Measurements from ENCODE around the gene BUD31.
"Not testable (repeated sequence)": the region's sequence is repeated elsewhere in the genome, so short reads cannot be mapped to it uniquely, and the experiment has no call there.

Gene BUD31

DNA sequence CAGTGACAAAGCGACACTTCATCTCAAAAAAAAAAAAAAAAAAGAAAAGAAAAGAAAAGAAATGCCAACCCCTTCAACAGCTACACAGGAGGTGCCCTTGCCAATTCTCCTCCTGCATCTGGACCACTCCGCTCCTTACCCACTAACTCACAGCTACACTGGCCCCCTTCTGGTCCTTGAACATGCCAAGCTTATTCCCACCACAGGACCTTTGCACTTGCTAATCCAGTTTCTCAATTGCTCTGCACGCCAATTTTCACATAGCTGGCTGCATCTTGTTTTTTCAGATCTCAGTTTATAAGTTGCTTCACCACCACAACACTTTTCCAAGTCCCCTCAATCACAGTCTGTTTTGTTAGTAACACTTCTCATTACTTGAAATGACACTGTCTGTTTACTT lies 5.9 kb upstream of the BUD31 start:
- no peak for DNase-seq

DNA sequence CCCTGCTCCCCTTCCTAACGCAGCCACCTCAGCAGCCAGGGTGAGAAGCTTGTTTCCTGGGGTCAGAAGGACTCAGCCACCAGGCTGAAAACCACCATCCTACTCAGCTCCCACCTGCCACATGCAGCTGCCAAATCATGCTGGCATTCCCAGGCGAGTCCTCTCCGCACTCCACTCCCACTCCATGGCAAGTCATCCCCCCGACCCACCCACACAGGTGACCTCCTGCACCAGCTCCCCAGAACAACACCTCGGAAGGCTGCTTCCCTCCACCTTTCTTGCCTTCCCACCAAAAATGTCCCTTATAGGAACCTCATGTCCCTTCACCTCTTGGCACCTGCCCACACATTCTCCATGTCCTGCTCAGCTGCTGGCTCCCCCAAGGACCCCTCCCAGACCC lies 5.0 kb upstream of the BUD31 start:
- DNase-seq: no peak

DNA sequence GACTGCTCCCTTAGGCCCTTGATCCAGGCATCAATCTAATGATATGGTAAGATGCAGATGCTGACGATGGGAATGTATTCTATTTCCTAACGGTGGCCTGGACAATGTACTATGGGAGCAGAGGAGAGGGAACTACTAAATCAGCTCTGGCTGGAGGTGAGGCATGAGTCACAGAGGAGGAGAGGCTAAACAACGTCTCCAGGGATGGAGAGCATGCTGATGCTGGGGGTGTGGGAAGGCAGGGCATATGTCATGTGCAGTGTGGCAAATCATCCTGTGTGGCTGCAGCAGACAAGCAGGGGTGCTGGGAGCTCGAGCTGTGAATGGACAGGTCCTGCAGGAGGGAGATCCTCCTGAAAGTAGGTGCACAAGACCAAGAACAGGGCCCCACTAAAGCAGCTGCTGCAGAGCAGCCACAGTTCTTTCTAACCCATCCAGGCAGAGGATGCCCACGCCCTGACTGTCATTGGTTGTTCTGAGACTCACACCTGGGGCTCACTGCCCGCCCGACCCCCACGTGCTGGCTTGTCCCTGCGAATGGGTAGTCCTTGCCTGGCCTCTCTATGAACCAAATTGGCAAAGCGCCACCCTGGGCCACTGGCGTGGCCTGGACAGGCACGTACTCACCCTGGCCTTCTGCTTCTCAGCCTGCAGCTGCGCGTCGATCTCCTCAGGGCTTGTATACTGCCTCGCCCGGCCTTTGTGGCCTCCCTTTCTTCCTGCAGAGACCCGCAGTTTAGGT lies 4.4 kb upstream of the BUD31 start:
- DNase-seq: no peak

DNA sequence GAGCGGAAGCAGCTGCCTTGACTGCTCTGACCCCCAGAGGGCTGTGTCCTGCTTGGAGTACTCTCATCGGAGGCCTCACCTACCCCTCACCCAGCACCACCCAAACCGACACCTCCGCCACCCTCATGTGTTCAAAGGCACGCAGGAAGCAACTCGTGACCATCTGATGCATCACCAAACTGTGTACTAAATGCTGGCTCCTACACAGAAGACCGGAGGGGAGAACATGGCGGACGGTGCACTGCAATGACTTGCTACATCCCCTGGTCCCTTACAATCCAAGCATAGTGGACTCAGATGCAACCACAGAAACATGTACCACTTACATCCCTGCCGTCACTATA lies 3.8 kb upstream of the BUD31 start:
- DNase-seq: no peak

DNA sequence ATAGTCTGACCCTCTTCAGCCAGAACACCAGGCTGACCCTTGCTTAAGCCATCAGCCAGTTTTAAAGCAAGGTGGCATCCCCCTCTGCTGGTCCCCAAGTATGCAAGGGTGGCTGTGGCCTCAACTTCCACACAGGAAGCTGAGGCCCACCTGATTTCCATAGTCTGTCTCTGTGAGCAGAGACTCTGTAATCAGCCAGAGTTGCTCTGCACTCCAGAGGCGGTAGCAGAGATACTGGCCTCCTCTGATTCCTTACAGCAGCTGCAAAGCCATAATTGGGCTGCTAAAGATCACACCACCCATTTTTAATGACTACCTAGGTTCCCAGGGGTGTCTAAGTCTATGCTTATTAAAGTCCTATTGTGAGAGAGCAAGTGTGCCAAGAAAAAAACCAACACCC lies 2.2 kb upstream of the BUD31 start:
- DNase-seq: no peak

DNA sequence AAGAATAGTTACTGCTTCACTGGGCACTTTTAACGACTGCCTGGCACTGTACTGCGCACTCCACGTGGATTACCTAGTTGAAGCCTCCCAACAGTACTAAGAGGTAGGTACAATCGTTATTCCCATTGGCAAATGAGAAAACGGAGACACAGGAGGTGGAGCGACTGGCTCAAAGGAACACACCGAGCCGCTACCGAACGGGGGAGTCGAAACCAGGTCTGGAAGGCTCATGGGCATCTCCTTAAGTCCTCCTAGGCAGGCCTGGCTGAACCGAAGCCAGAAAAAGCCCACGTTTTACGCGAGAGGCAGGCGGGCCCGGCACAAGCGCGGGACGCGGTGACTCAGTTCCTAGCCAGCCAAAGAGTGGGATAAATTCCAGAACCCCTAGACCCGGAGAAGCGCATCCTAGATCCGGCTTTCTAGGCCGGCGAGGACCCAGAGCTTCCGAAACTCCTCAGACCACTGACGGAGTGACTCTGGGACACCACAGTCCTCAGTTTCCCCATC lies 844 bp upstream of the BUD31 start:
- no peak for DNase-seq

DNA sequence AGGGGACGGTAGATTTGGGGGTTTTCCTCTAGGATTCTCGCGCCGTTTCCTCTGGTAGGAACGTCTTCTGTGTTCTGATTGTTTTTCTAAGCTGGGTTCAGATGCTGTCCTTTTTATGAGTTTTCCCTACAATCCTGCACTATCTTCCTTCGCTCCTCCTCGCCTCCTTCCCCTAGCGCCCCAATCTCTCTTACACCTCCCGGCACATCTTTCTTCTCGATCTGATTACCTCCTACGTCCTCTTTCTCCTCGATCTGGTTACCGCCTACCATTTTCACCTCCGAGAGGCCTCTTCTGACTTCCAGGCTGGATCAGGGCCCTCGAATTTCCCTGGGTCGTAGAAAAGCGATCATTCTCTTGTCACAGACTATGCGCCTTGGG lies 413 bp downstream of the BUD31 start:
- DNase-seq: no peak

DNA sequence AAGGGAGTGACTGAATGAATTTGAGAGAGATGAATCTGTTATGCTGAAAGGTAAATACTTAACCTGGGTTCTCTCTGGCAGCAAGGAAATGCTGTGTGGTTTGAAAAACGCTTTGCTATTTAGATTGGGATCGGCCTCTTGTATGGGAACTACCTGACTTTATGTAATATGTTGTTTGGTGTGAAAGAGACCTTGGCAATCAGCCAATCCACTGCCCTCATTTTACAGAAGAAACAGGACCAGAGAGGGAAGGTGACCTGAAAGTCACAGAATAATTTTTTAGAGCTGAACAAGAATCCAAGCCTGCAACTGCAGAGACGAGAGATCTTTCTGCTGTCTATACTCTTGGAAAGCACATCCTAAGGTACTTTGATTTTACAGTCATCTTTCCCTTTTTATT lies 1.0 kb downstream of the BUD31 start:
- no peak for DNase-seq

DNA sequence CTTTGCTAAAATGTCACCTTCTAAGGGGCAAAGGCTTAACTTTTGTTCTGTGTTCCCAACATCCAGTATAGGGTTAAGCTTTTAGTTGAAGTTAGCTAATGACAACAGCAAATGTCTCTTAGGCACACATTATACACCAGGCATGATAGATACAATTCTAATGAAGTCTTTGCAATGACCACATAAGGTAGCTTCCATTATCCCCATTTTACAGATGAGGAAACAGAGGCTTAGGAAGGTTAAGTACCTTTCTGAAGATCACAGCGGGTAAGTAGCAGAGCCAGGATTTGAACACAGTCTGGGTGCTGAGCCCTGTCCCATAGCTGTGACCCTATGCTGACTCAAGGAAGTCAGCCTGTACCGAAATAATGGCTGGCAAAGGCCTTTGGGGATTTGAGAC lies 1.9 kb downstream of the BUD31 start:
- DNase-seq: no peak

DNA sequence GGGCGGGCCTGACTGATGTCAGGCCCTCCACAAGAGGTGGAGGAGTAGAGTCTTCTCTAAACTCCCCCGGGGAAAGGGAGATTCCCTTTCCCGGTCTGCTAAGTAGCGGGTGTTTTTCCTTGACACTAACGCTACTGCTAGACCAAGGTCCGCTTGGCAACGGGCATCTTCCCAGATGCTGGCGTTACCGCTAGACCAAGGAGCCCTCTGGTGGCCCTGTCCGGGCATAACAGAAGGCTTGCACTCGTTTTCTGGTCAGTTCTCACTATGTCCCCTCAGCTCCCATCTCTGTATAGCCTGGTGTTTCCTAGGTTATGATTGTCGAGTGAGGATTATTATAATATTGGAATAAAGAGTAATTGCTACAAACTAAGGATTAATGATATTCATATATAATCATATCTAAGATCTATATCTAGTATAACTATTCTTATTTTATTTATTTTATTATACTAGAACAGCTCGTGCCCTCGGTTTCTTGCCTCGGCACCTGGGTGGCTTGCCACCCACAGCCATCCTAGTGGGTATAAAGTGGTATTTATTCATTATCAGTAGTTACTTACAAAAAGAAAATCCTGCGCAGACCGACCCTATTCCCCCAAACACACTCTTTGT lies 6.9 kb downstream of the BUD31 start:
- peak; percentile 40 for DNase-seq

DNA sequence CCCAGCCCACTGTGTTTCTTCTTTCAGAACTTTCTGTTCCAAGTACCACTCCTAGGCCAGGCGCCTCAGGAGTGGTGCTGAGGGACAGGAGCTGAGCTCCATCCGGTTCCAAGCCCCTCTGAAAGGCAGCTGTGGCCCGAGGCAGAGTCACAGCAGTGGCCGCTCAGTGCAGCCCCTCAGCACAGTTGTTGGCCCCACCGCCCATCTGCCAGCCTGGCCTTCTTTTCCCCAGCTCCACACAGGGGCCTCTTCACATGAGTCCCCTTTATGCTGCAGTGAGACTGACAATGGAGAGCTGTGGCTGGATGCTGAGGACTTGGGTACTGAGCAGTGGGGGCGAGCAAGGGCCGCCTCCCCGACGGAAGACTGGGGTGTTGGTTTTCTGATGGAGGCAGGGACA lies 9.5 kb downstream of the BUD31 start:
- DNase-seq: no peak

DNA sequence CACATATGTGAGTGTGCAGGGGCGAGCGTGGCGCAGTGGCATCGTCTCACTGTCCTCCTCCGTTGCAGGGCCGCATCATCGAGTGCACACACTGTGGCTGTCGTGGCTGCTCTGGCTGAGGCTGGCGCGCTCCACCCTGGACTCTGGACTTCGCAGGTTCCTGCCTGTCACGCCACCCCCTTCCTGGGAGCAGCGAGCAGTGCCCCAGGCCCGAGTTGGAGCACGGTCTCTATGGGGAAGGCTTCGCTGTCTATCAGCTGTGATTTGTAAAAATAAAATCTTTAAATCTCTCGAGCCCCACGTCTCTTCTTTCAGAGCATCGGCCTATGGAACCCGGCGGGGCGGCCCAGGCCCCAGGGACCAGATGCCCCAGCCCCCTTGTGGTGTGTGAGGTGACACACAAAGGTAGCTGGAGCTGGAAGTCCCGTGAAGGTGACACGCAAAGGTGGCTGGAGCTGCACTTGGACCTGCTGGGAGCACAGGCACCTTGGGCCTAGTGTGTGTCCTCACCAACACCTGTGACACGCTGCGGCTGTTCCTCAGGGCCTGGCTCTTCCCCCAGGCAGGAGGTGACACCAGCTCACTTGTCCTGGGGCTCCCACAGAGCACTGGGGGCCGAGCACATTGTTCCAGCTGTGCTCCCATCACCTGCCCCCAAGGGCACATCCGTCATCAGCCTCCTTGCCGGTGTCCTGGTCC lies 10.7 kb downstream of the BUD31 start:
- DNase-seq: no peak

DNA sequence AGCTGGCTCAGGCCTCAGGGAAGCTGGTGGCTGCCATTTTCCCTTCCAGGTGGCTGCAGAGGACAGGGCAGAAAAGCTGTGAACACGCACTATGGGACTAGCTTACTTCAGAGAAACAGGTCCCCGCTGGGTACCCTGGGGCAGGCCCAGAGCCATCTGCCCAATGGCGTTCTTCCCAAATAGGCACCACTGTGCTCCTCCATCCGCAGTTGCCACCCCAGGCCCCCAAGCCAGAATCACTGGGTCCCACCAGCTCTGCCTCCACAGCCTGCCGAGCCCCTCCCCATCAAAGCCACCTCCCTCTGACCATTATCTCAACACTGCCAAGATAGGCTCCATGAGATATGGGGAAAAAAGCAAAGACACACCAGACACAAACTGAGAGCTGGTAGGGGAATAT lies 11.4 kb downstream of the BUD31 start:
- no peak for DNase-seq

DNA sequence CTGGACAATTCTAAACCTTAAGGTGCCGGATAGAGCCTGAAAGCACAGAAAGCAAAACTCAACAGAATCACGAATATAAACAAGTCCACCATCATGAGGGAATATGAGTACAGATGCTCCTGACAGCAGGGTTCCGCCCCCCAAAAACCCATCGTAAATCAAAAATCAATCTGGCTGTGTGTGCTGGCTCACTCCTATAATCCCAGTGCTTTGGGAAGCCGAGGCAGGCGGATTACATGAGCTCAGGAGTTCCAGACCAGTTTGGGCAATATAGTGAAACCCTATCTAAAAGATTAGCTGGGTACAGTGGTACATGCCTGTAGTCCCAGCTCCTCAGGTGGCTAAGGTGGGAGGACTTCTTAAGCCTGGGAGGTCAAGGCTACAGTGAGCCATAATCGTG lies 12.2 kb downstream of the BUD31 start:
- no peak for DNase-seq

DNA sequence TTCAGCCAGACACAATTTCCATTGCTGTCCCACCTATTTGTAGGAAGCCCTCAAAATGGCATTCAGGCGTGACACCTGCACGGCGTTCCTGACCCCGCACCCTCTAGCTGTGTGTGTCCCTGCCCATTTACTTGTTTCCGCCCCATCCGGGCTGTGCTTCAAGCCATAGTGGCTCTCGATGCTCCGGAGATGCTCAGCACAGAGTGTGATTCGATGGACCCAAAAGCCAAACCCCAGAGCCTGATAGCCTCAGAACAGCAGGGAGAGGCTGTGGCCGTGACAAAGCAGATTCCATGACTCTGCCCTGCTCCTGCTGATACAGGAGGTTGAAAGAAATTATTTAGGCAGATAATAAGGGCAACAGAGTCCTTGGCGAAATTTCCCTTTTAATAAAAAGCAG lies 13.4 kb downstream of the BUD31 start:
- DNase-seq: no peak

DNA sequence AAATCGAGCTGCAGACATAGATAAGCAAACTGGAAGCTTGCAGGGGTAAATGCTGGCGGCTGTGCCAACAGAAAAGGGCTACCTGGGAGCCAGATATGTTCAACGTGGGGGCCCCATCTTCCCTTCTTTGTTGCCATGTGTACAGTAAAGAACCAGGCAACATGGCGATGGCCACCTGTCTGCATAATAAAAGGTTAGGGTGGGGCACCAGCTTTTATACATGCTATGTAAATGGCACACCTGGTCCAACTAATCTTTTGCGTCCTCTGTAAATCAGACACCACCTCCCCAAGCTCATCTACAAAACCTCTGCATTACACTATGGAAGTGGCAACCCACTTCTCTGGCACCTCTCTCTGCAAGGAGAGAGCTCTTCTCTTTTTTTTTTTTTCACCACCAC lies 13.9 kb downstream of the BUD31 start:
- DNase-seq: no peak

DNA sequence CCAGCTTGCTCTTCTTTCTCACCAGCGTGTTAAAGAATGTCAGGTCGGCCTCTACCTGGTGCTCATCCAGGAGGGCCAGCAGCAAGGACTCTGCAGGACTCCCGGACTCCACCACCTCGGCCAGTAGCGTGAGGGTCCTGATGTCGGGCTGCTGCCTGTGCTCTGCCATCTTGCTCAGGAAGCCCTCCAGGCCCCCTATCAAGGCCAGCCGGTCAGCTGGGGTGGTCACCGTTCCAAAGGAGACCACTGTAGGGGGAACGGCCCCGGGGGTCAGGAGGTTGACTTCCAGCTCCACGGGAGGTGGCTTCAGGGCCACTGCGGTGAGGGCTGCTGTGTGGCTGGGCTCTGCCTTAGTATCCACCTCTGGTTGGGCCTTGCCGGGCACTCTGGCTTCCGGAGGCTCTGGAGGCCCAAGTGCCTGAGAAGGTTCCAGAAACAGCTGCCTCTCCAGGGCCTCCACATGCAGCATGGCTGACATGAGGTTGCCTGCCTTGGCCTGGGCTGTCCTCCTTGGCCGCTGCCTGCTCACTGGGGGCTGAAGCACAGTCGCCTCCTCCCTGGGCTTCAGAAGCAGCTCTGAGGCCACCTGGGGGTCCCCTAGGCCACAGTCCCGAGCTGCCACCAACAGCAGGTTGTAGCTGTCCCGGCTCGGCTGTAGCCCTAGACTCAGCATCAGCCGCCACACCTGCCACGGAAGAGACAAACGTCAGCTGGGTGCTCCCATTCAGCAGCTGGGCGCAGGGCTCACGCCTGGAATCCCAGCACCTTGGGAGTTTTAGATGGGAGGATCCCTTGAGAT lies 16.4 kb downstream of the BUD31 start:
- no peak for DNase-seq

DNA sequence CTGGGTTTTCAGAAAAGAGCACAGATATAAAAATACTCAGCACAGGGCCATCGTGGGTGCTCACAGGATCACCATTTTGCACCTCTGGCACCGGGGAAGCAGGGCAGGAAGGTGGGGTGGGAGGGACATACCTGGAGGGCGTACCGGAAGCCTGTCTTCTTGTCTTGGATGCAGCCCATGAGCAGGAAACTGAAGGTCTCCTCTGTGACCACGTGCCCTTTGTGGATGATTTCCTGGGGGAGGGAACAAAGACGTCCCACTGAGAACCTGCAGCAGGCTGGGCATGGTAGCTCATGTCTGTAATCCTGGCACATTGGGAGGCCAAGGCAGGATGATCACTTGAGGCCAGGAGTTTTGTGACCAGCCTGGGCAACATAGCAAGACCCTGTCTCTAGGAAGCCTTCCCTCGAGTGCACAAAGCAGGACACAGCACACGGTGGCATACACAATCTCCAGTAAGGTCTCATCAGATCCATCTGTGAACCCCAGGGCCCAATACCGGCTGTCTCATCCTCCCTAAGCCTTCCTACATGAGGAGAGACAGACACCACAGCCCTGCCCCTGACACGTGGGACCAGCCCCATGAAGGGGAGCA lies 20.3 kb downstream of the BUD31 start:
- no peak for DNase-seq

DNA sequence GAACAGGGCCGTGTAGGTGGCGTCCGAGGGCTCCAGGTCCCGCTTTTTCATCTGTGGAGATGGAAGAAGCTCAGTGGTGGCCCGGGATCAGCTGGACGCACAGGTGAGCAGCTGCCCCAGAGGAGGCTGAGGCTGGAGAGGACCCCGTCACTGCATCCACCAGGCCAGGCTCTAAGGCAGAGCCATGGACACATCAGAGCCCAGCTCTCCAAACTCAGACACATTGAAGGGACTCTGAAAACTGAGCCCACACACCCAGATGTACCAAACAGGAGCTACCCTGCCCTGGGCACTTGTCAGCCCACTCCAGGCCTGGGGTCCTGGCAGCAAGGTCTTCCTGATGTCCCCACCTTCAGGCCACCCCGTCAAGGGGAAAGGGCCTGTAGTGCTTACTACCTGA lies 21.0 kb downstream of the BUD31 start:
- no peak for DNase-seq

DNA sequence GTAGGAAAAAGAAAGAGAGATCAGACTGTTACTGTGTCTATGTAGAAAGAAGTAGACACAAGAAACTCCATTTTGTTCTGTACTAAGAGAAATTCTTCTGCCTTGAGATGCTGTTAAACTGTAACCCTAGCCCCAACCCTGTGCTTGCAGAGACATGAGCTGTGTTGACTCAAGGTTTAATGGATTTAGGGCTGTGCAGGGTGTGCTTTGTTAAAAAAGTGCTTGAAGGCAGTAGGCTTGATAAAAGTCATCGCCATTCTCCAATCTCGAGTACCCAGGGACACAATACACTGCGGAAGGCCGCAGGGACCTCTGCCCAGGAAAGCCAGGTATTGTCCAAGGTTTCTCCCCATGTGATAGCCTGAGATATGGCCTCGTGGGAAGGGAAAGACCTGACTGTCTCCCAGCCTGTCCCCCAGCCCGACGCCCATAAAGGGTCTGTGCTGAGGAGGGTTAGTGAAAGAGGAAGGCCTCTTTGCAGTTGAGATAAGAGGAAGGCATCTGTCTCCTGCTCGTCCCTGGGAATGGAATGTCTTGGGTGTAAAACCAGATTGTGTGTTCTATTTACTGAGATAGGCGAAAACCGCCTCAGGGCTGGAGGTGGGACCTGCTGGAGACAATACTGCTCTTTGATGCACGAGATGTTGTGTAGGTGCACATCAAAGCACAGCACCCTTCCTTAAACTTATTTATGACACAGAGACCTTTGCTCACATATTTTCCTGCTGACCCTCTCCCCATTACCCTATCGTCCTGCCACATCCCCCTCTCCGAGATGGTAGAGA lies 23.2 kb downstream of the BUD31 start:
- not testable (repeated sequence) for DNase-seq

DNA sequence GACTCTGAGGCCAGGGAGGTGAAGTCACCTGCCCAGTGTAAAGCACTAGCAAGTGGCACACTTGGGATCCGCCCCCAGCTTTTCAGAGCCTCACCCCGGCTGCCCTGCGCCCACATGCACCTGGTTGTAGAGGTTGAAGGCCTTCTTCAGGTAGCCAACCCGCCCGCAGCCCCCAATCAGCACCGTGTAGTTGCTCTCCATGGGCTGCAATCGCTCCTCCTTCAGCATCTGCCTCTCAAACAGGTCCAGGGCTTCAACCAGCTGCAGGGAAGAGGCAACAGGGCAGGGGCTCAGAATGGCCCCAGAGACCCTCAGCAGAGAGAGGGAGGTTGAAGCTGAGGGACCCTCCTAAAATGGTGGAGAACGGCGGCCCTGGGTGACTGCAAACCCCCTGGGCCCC lies 24.4 kb downstream of the BUD31 start:
- DNase-seq: no peak

DNA sequence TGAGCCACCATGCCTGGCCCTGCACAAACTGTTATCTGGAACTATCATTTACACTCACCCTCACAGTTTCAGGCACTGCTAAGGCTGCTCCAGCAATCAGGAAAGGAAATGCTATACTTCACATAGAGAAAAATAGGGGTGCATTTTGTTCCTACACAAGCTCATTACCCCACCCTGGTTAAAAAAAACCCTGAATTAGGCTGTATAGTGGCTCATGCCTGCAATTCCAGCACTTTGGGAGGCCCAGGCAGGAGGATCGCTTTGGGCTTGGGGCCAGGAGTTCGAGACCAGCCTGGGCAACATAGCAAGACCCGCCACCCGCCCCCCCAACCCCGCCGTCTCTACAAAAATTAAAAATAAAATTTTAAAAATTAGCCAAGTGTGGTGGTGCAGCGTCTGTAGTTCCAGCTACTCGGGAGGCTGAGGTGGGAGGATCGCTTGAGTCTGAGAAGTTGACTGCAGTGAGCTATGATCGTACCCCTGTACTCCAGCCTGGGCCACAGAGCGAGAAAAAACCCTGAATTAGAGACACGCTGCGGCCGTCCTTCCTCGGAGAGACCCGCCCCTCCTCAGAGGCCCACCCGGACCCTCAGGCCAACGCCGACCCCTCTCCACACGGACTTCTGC lies 29.3 kb downstream of the BUD31 start:
- DNase-seq: no peak
